CD4-positive, alpha-beta T cell (primary cell): ENCODE data around the gene BMPR1A. TPM values are rescaled to one million over a fixed set of nuclear protein-coding genes. Genes with fewer than 3 reads are reported as not detected.

Source experiments
- ATAC-seq: fragments of 200-7000 bp; cut with Tn5 transposase; one replicate; pipeline ENCODE4 v1.10.0; 2022; ENCODE audit warnings: mild to moderate bottlenecking; ENCODE audit not compliant: poor library complexity
- CTCF ChIA-PET: fragments of 350-600 bp; sonication (Branson Sonifier 250); formaldehyde crosslinking; loops from one replicate; lab custom pipeline; 2021; ENCODE audit warnings: antibody characterized with exemption, inconsistent platforms; lab: Charles Lee
- POLR2A ChIA-PET: fragments of 350-600 bp; sonication (Branson Sonifier 250); formaldehyde crosslinking; loops from one replicate; lab custom pipeline; 2021; ENCODE audit warnings: antibody characterized with exemption, inconsistent platforms; lab: Charles Lee
- DNase-seq, 14 experiments: peaks; one replicate each; pipeline ENCODE4 v3.0.0-alpha.2; 2013 to 2020; ENCODE audit warnings: mixed read lengths in 2 of 14
- H3K27ac ChIP-seq, 2 donors: one replicate each; pipeline versions ENCODE4 v1.5.1 to v1.7.0; 2013; ENCODE audit warnings: low read length in 2 of 2, low read depth in 1 of 2, mild to moderate bottlenecking in 1 of 2
- H3K27me3 ChIP-seq, 2 experiments: 1 replicate in 1 of 2; 2 replicates in 1 of 2; pipeline versions ENCODE4 v1.6.1 to v1.7.0; 2013; ENCODE audit warnings: low read length in 2 of 2, control low read depth in 1 of 2, mild to moderate bottlenecking in 1 of 2, moderate library complexity in 1 of 2; ENCODE audit not compliant: insufficient read depth in 2 of 2, control insufficient read depth in 1 of 2
- H3K36me3 ChIP-seq: one replicate; pipeline ENCODE4 v1.6.1; 2013; ENCODE audit warnings: low read length, control low read depth; ENCODE audit not compliant: insufficient read depth
- H3K4me1 ChIP-seq: one replicate; pipeline ENCODE4 v1.6.1; 2013; ENCODE audit warnings: low read length, control low read depth; ENCODE audit not compliant: insufficient read depth
- H3K4me3 ChIP-seq: one replicate; pipeline ENCODE4 v1.5.1; 2013; ENCODE audit warnings: mild to moderate bottlenecking, low read length, moderate library complexity
- H3K9me3 ChIP-seq, 2 experiments: 1 replicate in 1 of 2; 2 replicates in 1 of 2; pipeline versions ENCODE4 v1.6.1 to v1.7.0; 2013; ENCODE audit warnings: low read length in 2 of 2, mild to moderate bottlenecking in 2 of 2, control low read depth in 1 of 2, moderate library complexity in 1 of 2; ENCODE audit not compliant: control insufficient read depth in 1 of 2, insufficient read depth in 1 of 2
- H3K27ac Mint-ChIP-seq: one replicate; pipeline ENCODE4 v1.8.0; 2020; ENCODE audit warnings: mixed read lengths
- H3K27me3 Mint-ChIP-seq: one replicate; pipeline ENCODE4 v1.8.0; 2021; ENCODE audit warnings: mixed read lengths
- H3K36me3 Mint-ChIP-seq: one replicate; pipeline ENCODE4 v1.8.0; 2021; ENCODE audit warnings: low read depth, mixed read lengths
- H3K4me1 Mint-ChIP-seq: one replicate; pipeline ENCODE4 v1.8.0; 2021; ENCODE audit warnings: low read depth, mixed read lengths
- H3K4me3 Mint-ChIP-seq: one replicate; pipeline ENCODE4 v1.8.0; 2020; ENCODE audit warnings: mild to moderate bottlenecking, mixed read lengths
- H3K9me3 Mint-ChIP-seq: one replicate; pipeline ENCODE4 v1.8.0; 2020; ENCODE audit warnings: mixed read lengths
- CTCF ChIP-seq: fragments of 200-600 bp; IDR thresholded peaks from one replicate; pipeline ENCODE4 v1.8.0; 2022; ENCODE audit warnings: antibody characterized with exemption, mild to moderate bottlenecking
- intact Hi-C, 2 experiments: fragments of 100-400 bp; cut with DNase I in 1 of 2; cut with micrococcal nuclease in 1 of 2; formaldehyde crosslinking; loops; one replicate each; pipeline versions ENCODE4 v1.15.1 to v1.9.0; 2023 to 2025; cut with DNase I, micrococcal nuclease
- total RNA-seq, 174 experiments: library from RNA in 2 of 174; stranded (reverse) in 2 of 174; gene quantifications; one replicate each; pipeline ENCODE4 v1.2.3 and lab custom pipeline; 2021 to 2026

BMPR1A gene
- total RNA-seq, 2 experiments from 2014 or later, result 1.9 to 2.6 TPM

DNA sequence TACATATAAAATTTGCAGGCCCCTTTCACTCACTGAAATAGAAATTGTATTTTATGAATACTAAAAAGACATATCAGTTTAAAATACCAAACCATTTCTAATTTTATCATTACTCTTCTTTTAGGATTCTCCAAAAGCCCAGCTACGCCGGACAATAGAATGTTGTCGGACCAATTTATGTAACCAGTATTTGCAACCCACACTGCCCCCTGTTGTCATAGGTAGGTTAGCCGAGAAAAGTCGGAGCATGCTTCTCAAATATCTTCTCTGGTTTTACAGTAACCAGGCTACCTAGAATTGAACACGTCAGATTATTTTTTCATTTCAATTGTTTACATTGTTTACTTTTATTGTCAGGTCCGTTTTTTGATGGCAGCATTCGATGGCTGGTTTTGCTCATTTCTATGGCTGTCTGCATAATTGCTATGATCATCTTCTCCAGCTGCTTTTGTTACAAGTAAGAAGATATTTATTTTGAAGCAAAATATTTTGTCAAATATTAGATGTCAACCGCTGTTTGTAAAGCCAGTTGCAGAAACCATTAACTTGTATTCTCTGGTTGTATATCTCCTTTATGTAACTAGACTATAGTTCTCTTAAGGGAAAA, 143.4 kb downstream of the BMPR1A start:
- Mint-ChIP-seq H3K4me1 (no peaks in the 10 kb centered on the region), H3K9me3 (peaks cover 2% of the 10 kb centered on the region), H3K27ac (no peak overlapping the region), H3K36me3 (peaks cover 15% of the 10 kb centered on the region), H3K4me3 (no peak overlapping the region), H3K27me3 (no peaks in the 10 kb centered on the region)
- ChIA-PET POLR2A (no interaction called here), CTCF (interaction anchor here (1.4 kb wide), 1 partner anchor 215 kb away, joined by 3 read pairs; no protein-coding TSS in a partner anchor)
- ATAC-seq (no peak), DNase-seq (peak in 10 of 14 experiments; percentile 4 to 66 (median 24))
- H3K9me3 ChIP-seq, result no peaks in the 10 kb centered on the region
- H3K27ac ChIP-seq, result no peak overlapping the region
- H3K4me1 ChIP-seq, result no peaks in the 10 kb centered on the region
- peaks cover 17% of the 10 kb centered on the region for H3K36me3 ChIP-seq
- no peak overlapping the region for H3K4me3 ChIP-seq
- TF ChIP-seq CTCF, result peak; percentile 72
- H3K27me3 ChIP-seq, result no peaks in the 10 kb centered on the region
- intact Hi-C loops, result loop anchor here (1.0 to 5.0 kb wide), 4 partner anchors 187 to 211 kb away; no protein-coding TSS in a partner anchor

DNA sequence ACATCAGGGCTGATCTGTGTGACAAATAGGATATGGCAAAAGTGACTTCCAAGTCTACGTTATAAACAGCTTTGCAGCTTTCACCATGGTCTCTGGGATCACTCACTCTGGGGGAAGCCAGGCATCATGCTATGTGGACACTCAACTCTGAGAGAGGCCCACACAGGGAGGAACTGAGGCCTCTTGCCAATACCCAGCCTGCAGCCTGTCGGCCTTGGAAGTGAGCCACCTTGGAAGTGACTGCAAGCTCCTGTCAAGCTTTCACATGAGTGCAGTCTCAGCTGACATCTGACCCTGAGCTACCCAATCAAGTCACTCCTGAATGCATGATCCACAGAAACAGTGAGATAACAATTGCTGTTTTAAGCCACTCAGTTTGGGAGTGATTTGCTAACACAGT, 144.5 kb downstream of the BMPR1A start:
- no peak for TF ChIP-seq CTCF
- Histone ChIP-seq H3K36me3 (peaks cover 17% of the 10 kb centered on the region), H3K27me3 (no peaks in the 10 kb centered on the region), H3K9me3 (no peaks in the 10 kb centered on the region), H3K4me3 (no peak overlapping the region), H3K4me1 (no peaks in the 10 kb centered on the region), H3K27ac (no peak overlapping the region)
- H3K27me3 Mint-ChIP-seq, result no peaks in the 10 kb centered on the region
- H3K4me3 Mint-ChIP-seq, result no peak overlapping the region
- peaks cover 2% of the 10 kb centered on the region for H3K9me3 Mint-ChIP-seq
- H3K4me1 Mint-ChIP-seq, result no peaks in the 10 kb centered on the region
- no peak overlapping the region for H3K27ac Mint-ChIP-seq
- DNase-seq, result no peak
- no peak for ATAC-seq
- ChIA-PET POLR2A (no interaction called here), CTCF (no interaction called here)
- intact Hi-C loops, result no loop called here
- H3K36me3 Mint-ChIP-seq, result peaks cover 21% of the 10 kb centered on the region

GRCh38 chr10:86904600-86904999, 148.2 kb downstream of the BMPR1A start:
- no peaks in the 10 kb centered on the region for H3K27me3 ChIP-seq
- no peak for ATAC-seq
- Mint-ChIP-seq H3K4me3 (no peak overlapping the region), H3K9me3 (peaks cover 6% of the 10 kb centered on the region), H3K4me1 (no peaks in the 10 kb centered on the region), H3K36me3 (peaks cover 29% of the 10 kb centered on the region), H3K27me3 (no peaks in the 10 kb centered on the region), H3K27ac (no peak overlapping the region)
- H3K9me3 ChIP-seq, result peaks cover 0 to 5% of the 10 kb centered on the region in 2 experiments
- CTCF ChIA-PET, result no interaction called here
- no peak overlapping the region for H3K27ac ChIP-seq
- H3K36me3 ChIP-seq, result peaks cover 17% of the 10 kb centered on the region
- intact Hi-C loops, result no loop called here
- DNase-seq, result no peak
- TF ChIP-seq CTCF, result no peak
- POLR2A ChIA-PET, result no interaction called here
- no peaks in the 10 kb centered on the region for H3K4me1 ChIP-seq
- no peak overlapping the region for H3K4me3 ChIP-seq
